DMS 273 treated with DMSO at 0.1 percent for 48 hours (cell line): Measurements from ENCODE around the gene MYL3.
A peak's percentile ranks its signal among the peaks of the same experiment; 100 is the strongest.
"Not testable (repeated sequence)": the region's sequence is repeated elsewhere in the genome, so short reads cannot be mapped to it uniquely, and the experiment has no call there.

ENCODE experiments used
- DNase-seq: peaks from one replicate; lab custom pipeline; 2025; lab: John Stamatoyannopoulos, UW

The MYL3 gene

DNA sequence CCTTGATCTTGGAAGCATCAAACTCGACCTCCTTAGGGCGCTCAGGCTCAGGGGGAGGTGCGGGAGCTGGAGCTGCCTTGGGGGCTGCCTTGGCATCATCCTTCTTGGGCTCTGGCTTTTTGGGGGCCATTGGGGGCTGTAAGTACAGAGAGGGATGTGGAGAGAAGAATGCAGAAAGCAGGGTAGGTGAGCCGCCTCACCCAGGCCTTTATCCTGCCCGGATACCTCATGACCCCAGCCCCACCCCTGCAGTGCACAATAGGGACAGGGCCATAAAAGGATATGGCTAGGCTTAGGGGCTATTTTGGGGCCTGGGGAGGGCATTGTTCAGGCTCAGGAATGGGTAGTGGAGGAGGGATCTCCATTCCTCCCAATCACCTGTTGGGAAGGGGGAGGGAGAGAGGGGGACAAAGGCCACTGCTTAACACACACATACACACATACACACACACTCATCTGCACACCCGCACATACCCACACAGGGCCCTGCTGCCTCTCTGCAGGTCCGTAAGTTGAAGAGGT lies at the start of gene MYL3:
MYL3 (minus strand) TSS at position 184 of the 522 bp plus-strand sequence; CDS start at position 130, 54 bp downstream.
- no peak for DNase-seq

DNA sequence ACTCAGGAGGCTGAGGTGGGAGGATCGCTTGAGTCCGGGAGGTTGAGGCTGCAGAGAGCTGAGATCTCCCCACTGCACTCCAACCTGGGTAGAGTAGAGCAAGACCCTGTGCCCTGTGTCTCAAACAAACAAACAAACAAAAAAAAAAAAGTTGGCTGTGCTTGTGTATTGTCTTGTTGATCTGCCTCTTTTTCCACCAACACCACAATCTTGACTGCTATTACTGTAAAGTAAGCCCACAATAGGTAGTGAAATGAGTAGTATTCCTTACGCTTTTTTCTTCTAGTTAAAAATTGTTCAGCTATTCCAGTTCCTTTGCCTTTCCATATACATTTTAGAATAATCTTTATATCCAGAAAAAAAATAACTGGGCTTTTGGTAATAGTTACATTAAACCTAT lies 49.7 kb upstream of the MYL3 start:
- no peak for DNase-seq

GRCh38 chr3:46910914-46911313 lies 47.7 kb upstream of the MYL3 start:
- DNase-seq, result not testable (repeated sequence)

GRCh38 chr3:46910166-46910760 lies 47.0 kb upstream of the MYL3 start:
- no peak for DNase-seq

DNA sequence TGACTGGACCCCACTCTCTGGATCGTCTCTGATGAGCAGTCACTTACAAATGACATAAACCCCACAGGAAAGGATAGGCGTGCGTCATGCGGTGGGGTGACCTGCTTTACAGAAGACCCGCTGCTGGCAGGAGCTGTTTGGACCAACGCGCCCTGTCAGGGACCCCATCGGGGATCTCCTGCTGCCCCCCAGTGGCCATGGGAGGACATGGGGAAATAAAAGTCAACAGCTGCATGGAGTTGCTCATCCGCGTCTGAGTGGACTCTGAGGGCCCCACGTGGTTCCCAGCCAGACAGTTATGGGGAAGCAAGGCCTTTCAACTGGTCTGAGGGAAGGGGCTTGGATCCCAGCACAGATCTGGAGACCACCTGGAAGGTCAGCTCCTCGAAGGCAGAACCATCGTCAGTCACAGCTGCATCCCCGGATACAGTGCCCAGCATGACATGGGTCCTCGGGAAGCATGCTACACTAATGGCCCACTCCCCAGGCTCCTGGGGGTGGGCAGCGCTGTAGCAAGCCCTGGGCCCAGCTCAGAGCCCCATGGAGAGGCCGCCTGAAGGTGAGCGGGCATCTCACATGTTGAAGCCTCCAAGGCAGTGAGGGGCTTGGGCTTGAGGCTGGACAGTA lies 46.4 kb upstream of the MYL3 start:
- DNase-seq, result peak; percentile 14

- no peak for DNase-seq
Measured at GRCh38 chr3:46908986-46909534, 45.8 kb upstream of the MYL3 start.

GRCh38 chr3:46908294-46908985 lies 45.2 kb upstream of the MYL3 start:
- no peak for DNase-seq

DNA sequence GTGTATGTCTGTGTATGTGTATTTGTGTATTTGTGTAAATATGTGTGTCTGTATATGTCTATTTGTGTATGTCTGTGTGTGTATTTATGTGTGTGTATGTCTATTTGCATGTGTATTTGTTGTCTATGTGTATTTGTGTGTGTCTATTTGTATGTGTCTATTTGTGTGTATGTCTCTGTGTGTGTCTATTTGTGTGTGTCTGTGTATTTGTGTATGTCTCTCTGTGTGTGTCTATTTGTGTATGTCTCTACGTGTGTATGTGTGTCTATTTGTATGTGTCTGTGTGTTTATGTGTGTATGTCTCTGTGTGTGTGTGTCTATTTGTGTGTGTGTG lies 44.7 kb upstream of the MYL3 start:
- DNase-seq, result no peak

- DNase-seq, result no peak
Measured at GRCh38 chr3:46907271-46907670, 44.0 kb upstream of the MYL3 start.

DNA sequence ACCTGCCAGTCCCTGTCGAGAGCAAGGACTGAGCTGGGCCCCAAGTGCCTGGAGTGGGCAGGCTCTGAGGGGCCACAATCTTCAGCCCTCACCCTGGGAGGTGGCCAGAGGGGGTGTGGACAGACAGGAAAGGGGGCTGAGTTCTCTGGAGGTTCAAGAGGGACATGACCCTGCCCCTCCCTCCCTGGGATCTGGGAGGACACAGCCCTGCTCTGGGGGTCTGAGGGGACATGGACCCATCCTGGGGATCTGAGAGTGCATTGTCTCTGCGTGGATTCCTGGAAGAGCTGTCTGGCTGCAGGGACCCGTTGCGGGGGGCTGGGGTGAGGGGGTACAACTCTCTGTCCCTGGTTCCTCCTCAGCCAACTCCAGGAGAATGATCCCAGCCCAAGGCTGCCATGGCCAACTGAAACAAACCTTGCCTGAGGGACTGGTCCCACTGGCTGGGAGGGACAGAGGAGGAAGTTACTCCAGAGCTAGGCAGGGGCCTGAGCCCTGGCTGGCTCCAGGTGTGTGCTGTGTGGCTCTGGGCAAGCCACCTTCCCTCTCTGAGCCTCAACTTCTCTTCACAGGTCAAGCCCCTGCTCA lies 43.3 kb upstream of the MYL3 start:
- no peak for DNase-seq

DNA sequence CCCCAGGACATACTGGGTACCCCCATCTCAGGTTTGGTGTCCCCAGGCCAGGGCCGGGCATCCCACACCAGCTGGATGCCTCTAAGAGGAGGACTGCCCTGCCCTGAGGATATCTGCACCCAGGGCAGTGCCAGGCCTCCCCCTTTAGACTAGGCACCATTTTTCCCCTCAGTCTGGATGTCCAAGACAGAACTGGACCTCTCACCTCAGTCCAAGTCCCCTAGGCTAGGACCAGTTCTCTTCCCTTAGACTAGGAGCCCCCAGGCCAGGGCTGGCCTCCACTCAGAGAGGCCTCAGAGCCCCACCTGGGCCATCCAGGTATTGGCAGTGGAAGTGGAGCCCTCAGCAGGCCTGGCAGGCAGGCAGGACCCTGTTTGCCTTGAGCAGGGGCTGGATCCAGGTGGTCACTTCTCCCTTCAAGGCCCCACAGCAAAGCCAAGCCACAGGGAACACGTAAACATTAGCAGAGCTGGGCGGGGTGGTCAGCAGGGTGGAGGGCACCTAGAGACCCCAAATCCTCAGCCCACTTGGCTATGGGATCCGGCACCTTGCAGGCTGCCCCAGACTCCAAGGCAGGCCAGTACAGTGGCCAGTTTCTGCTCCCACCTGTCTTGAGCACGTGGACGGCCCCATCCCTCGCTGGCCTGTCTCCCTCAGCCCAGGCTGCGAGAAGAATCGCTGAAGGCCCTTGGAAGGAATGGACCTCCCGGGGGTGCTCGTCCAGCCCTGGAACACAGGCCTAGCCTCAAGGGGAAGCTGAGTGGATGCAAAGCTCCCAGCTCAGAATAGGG lies 42.6 kb upstream of the MYL3 start:
- DNase-seq, result no peak

DNA sequence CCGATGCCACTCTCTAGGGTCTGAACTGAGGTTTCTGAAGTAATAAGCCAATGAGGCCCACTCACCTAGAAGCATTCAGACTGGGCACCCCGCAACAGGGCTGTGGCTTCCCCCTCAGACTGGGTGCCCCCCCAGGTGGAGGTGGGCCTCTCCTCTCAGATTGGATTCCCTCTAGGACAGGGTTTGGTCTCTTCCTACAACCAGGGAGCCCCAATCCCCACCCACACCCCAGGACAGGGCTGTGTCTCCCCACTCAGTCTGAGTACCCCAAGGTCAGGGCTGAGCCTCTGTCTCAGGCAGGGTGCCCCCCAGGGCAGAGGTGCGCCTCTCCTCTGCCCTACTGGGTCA lies 41.9 kb upstream of the MYL3 start:
- no peak for DNase-seq

- DNase-seq, result no peak
Measured at GRCh38 chr3:46904303-46905212, 41.3 kb upstream of the MYL3 start.

GRCh38 chr3:46903341-46904302 lies 40.4 kb upstream of the MYL3 start:
- no peak for DNase-seq

DNA sequence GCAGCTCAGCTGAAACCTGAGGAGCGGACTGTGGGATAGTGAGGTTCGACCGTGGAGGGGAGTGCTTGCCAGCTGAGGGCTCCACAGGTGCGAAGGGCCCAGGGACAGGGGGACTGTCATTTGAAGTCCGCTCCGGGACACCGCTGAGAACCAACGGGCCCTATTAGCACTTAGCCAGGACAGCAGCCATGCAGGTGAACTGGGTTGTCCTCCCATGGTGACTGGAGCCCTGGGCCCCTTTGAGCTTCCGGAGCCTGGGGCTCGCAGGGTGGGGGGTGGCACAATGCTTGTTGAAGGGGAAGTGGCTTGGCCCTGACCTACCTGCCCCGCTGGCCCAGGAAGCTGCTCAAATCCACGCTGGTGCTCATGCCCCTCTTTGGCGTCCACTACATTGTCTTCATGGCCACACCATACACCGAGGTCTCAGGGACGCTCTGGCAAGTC lies 39.0 kb upstream of the MYL3 start:
- DNase-seq, result no peak

- no peak for DNase-seq
Measured at GRCh38 chr3:46901591-46902187, 38.4 kb upstream of the MYL3 start.

DNA sequence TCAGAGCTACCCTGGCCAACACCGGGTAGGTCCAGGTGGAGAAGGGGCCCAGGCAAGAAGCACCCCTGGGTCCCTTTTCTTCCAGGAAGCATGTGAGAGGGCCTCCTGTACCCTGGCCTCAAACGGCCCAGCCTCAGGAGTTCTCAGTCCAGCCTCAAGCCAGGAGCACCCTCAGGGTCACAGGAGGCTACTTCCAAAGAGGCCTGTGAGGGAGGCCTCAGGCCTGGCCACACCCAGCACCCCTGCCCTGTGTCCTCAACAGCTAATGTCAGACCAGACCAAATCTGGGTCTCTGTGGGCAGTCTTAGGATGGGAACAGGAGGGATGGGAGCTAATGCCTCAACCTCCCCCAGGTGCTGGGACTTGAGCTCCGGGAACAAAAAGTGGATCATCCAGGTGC lies 37.8 kb upstream of the MYL3 start:
- no peak for DNase-seq

GRCh38 chr3:46900356-46900755 lies 37.1 kb upstream of the MYL3 start:
- no peak for DNase-seq

DNA sequence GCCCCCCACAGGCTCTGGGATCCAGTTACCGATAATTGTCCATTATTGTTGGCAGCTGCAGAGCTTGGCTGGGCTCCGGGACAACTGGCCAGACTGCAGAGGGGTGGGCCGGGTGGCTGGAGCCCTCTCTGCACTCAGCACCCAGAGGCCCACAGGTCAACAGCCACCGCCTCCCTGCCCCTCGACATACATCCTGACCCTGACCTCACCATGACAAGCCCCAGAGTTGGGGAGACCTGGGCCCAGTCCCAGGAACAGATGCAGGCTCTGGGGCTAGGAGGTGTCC lies 36.7 kb upstream of the MYL3 start:
- DNase-seq, result no peak
